ENCODE results near the gene C9orf78. TPM values are rescaled to one million over a fixed set of nuclear protein-coding genes. Genes with fewer than 3 reads are reported as not detected.

The C9orf78 gene, protein sequence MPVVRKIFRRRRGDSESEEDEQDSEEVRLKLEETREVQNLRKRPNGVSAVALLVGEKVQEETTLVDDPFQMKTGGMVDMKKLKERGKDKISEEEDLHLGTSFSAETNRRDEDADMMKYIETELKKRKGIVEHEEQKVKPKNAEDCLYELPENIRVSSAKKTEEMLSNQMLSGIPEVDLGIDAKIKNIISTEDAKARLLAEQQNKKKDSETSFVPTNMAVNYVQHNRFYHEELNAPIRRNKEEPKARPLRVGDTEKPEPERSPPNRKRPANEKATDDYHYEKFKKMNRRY
- 10 to 100 TPM; 30.2 to 42.2 (median 36.2) TPM for total RNA-seq

DNA sequence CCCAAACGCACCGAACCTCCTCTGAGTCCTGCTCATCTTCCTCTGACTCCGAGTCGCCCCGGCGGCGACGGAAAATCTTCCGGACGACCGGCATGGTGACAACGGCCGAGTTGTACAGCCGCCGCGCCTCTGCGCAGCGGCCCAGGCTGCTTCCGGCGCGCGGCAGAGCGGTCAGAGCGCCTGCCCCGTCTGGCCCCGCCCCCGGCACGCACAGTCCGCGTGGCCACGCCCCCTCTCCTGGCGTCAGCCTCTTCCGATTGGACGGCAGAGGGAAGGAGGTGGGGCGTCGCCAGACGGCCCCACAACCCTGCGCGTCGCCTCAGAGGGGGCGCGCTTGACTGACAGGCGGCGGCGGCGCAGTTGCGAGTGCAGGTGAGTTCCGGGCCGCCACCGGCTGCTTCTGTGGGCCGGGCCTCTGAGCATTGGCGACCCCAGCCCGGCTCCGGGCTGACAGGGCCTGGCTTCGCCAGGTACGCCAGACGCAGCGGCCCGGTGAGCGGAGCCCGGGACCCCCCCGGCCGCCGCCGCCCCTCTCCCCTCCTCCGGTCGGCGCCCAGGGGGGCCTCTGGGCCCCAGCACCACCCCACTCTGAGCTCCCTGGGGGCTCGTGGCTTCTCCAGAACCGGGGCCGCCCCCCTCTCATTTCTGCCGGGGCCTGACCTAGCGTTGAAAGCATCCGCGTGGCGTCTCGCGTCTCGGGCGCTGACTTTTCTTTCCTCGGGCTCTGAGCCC lies at the start of gene C9orf78, which contains the start of gene USP20:
TSS of gene C9orf78 (minus strand) at position 148 of the 732 bp plus-strand sequence. CDS start at position 94, 54 bp downstream.
TSS of gene USP20 (plus strand) at position 331 of the 732 bp plus-strand sequence. CDS start 17,098 bp downstream, outside the sequence.
- Histone ChIP-seq H3K27me3 (no peaks in the 10 kb centered on the region), H3K36me3 (peaks cover 0 to 30% (median 0%) of the 10 kb centered on the region in 3 donors), H3K4me3 (peak within 1 kb of the TSS; percentile 69 to 94 (median 76)), H3K27ac (peak within 1 kb of the TSS; percentile 84 to 88 (median 86)), H3K4me1 (peaks cover 0 to 36% (median 11%) of the 10 kb centered on the region in 4 donors), H3K9me3 (no peaks in the 10 kb centered on the region)
- DNase-seq = peak; percentile 97 to 99 (median 98)
- TF ChIP-seq POLR2A (IDR thresholded peaks at IDR 0.05) = peak; percentile 90 to 94
- TF ChIP-seq, protein P1, sequence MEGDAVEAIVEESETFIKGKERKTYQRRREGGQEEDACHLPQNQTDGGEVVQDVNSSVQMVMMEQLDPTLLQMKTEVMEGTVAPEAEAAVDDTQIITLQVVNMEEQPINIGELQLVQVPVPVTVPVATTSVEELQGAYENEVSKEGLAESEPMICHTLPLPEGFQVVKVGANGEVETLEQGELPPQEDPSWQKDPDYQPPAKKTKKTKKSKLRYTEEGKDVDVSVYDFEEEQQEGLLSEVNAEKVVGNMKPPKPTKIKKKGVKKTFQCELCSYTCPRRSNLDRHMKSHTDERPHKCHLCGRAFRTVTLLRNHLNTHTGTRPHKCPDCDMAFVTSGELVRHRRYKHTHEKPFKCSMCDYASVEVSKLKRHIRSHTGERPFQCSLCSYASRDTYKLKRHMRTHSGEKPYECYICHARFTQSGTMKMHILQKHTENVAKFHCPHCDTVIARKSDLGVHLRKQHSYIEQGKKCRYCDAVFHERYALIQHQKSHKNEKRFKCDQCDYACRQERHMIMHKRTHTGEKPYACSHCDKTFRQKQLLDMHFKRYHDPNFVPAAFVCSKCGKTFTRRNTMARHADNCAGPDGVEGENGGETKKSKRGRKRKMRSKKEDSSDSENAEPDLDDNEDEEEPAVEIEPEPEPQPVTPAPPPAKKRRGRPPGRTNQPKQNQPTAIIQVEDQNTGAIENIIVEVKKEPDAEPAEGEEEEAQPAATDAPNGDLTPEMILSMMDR (IDR thresholded peaks at IDR 0.05) = no peak

DNA sequence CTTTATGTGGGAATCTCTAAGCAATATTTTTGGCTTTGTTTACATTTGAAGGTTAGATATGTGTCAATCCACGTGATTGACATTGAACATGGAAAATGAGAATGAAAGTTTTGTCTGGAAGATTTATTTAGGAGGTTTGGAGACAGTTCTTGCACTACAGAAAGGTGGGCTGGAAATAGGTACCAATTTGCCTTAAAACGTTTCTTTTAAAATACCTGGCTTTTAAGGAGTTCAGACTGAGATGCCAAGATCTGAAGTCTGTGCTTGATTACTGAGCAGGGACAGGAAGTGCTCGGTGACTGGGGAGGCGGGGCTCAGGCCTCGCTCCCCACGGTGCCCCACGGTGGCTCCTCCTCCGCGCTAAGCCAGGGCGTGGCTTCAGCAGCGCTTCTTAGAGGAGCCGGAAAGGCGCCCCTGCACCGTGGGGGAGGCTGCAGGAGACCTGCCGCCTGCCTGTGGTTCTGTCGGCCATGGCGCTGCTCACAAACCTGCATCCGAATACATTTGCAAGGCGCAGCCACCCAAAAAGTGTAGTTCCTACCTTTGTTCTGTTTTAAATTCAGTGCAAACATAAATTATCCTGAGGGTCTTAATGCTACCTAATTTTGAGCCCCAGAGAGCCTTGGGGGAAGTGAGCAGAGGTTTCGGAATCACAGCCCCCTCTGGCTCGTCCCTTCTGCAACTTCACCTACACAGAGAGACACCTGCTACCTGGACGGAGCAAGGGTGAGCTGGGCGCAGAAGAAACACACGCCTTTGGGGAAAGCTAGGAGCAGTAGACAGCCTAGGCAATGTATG lies 49.3 kb upstream of the C9orf78 start:
- peak; percentile 94 to 98 (median 96) for DNase-seq
- Histone ChIP-seq H3K9me3 (no peaks in the 10 kb centered on the region), H3K27me3 (no peaks in the 10 kb centered on the region), H3K4me3 (peak overlapping the region; percentile 36 to 53 (median 41)), H3K4me1 (peaks cover 8 to 36% (median 22%) of the 10 kb centered on the region in 4 donors), H3K27ac (peak overlapping the region; percentile 79 to 91 (median 84)), H3K36me3 (peaks cover 0 to 19% (median 0%) of the 10 kb centered on the region in 3 donors)
- peak in 1 of 2 donors; percentile 48 for TF ChIP-seq POLR2A (IDR thresholded peaks at IDR 0.05)
- TF ChIP-seq, protein P1 (IDR thresholded peaks at IDR 0.05) = no peak

DNA sequence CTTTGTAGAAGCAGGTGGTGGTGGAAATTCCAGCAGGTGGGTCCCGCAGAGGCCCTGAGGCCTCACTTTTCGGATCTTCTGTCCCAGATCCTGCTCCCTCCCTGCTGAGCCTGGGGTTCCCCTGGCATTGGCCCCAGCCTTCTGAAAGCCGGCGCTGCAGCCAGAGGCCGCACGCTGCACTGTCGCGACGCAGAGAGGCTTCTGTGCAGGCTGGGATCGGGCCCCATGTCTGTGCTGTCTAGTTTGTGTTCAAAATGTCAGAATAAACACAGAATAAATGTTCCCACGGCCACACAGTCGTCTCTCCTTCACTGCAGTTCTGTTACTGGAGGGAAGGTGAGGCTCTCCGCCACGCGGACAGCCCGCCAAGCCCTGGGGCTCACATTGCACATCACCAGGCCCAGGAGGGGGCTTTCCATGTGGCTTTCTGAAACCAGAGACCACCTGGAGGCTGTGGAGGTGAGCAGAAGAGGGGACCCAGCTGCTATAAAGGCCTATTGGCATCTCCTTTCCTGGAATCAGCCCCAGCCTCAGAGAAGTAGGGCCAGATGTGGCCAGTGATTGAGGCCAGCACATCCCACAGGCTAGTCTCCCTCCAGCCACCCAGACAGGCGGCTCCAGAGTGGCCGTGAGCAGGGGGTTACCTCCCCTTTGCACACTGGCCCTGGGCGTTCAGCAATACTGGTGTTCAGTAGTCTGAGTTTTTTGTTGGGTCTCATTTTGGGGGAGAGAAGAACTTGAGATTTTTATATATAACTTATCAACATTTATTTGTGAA lies 46.7 kb upstream of the C9orf78 start:
- Histone ChIP-seq H3K4me1 (peaks cover 8 to 32% (median 15%) of the 10 kb centered on the region in 4 donors), H3K27me3 (no peaks in the 10 kb centered on the region), H3K9me3 (no peaks in the 10 kb centered on the region), H3K4me3 (no peak overlapping the region), H3K27ac (peak overlapping the region in 1 of 4 donors; percentile 58), H3K36me3 (peaks cover 0 to 24% (median 0%) of the 10 kb centered on the region in 3 donors)
- TF ChIP-seq POLR2A (IDR thresholded peaks at IDR 0.05) = no peak
- TF ChIP-seq, protein P1 (IDR thresholded peaks at IDR 0.05) = no peak
- no peak for DNase-seq

DNA sequence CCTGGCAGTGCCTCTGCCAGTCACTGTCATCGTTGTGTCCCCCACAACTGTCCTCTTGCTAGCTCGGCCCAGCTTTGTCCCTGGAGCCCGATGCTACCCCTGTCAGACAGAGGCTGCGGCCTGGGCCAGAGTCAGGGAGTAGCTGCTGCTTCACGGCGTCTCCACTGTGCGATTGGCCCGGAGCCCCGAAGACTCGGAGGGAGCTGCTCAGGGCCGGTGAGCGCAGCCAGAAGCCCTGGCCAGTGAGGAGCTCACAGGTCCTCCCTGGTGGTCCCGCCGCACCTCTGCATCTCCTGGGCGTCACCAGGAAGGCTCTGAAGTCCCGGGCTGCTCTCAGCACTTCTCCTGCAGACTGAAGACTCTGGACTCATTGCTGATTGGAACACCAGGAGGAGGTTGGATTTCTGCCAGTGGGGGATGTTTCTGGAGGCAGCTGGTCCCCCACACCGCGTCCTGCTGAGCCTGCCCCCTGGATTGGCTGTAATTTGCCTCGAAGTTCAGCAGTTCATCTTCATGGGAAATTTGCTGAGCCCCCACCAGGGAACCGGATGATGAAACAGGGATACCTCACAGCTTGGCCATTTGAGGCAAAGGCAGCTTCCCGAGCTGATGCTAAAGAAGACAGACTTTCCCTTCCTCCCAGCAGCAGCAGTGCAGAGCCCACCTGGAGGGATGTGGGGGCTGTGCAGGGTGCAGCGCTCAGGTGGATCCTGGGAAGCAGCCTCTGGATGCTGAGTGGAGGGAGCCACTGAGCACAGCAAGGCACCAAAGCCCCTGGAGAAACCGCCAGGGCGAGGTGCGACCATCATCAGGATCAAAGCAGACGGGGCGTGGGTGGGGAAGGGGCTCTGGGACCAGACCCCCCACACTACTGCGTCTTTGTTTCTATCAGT lies 45.8 kb upstream of the C9orf78 start:
- DNase-seq = no peak
- H3K27ac ChIP-seq = peak overlapping the region in 1 of 4 donors; percentile 58

More for the DNA sequence above, 45.8 kb upstream of the C9orf78 start:
- TF ChIP-seq, protein P1 (IDR thresholded peaks at IDR 0.05) = no peak
- no peak for TF ChIP-seq POLR2A (IDR thresholded peaks at IDR 0.05)
- Histone ChIP-seq H3K4me3 (no peak overlapping the region), H3K9me3 (no peaks in the 10 kb centered on the region), H3K4me1 (peaks cover 8 to 24% (median 11%) of the 10 kb centered on the region in 4 donors), H3K27me3 (no peaks in the 10 kb centered on the region), H3K36me3 (peaks cover 0 to 32% (median 0%) of the 10 kb centered on the region in 3 donors)

Measured in Peyer's patch (tissue), 4 donors.